Fibroblast of the conjunctiva (primary cell): Measurements from ENCODE around the gene PVALEF.

Experiments used
- DNase-seq: peaks from one replicate; pipeline ENCODE4 v3.0.0-alpha.2; 2010; ENCODE audit warnings: low read depth

Gene PVALEF

DNA sequence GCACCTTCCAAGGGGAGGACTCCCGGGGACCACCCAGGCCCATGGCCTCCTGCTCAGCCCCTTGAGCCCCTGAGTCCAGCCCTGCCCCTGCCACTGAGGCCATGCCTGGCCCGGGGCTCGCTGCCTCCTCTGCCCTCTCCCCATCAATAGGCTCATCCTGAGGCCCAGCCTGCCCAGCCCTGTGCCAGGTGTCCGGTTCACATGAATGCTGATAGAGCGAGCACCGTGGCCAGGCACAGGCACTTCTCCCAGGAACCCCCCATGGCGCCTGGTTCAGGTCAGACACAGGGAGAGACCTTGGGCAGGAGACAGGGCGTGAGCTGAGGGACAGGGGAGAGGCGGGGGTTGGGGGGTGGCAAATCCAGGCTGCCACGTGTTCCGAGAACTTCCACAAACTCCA lies 2.8 kb upstream of the PVALEF start:
- no peak for DNase-seq

DNA sequence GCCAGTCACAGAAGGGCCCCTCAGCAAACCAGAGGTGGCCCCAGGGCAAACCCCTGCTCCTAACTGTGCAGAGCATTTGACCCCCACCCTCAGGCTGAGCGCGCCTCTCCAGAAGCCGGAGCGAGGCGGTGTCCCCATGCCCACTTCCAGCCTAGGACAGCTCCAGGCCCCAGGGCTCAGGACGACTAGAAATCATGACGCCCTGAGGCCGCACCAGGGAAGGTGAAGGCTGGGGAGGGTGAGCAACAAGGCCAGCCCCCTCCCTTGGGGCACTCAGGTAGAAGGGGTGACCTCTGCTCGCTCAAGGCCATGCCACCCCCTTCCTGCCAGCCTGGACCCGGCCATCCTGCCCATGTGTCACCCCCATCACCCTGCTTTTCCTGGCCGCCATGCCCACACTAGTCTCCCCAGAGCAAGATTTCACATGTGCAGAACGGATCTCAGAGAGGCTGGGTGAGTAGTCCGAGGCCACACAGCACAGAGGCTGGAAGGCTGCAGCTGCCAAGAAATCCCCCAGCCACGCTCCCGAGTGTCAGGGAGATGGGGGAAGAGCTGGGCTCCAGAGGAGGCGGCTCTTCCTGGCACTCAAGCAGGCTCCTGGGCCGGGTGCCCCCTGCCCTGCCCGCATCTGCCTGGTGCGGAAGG lies 2.1 kb upstream of the PVALEF start:
- DNase-seq, result no peak

DNA sequence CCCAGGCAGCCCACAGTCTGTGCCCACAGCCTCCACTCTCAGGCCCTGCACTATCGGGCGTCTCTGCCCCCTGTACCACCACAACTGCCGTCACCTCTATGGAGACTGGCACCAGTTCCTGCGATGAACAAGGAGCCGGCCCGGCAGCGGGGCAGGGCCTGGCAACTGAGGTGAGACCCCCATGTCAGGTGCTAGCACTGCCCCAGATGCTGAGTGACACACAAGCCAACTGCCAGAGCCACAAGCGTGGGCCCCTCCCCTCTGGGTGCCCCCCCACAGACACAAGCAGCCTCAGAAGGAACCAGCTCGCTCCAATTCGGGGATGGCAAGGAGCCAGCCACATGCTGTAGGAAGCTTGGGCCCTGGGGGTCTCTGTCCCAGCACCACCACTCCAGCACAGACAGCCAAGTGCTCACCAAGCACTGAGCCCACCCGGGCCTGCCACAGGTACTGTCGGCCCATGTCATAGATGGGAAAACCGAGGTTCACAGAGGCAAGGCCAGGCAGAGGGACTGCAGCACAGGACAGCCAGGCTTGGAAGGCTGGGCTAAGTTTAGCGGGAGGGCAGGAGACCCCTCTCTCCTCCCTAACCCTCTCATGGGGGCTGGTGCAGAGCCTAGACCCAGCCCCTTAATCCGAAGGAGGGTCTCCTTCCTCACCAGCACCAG lies 1.5 kb upstream of the PVALEF start:
- no peak for DNase-seq

GRCh38 chr17:81164371-81165245 lies 699 bp upstream of the PVALEF start:
- DNase-seq, result no peak

- DNase-seq, result no peak
These were observed 756 bp downstream of the PVALEF start, which contains the start of gene AATK for GRCh38 chr17:81166033-81166492. Gene AATK, minus strand, starts transcription at chr17:81166221. Its CDS starts 229 bp downstream, at chr17:81165992.

- no peak for DNase-seq
These were observed 1.9 kb downstream of the PVALEF start for GRCh38 chr17:81167194-81167524.

DNA sequence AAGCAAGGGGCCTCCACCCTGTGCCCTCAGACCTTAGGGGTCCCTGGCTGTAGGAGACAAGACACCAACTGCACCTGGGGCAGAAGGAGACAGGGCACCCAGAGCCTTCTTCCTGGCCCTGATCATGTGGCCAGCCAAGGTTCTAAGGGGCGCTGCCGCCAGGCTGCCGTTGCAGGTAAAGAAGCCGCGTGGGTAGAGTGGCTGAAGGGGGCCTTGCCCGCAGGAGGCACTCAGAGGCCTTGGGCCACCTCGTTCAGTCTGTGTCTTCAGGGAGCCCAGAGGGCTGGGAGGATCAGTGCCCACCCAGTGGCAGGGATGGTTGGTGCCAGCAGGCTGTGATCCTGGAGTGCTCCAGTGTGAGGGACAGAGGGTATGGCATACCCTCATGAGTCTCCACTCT lies 2.3 kb downstream of the PVALEF start:
- no peak for DNase-seq

DNA sequence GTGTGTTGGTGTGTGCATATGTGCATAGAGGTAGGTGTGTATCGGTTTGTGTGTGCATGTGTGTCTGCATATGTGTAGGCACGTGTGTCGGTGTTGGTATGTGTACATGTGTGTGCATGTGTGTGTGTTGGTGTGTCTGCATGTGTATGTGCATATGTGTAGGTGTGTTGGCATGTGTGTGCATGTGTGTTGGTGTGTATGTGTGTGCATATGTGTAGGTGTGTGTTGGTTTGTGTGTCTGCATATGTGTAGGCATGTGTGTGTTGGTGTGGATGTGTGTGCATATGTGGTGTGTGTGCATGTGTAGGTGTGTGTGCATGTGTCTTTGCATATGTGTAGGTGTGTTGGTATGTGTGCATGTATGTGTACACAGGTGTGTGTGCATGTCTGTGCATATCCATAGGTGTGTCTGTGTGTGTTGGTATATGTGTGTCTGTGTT lies 4.6 kb downstream of the PVALEF start:
- DNase-seq, result no peak

DNA sequence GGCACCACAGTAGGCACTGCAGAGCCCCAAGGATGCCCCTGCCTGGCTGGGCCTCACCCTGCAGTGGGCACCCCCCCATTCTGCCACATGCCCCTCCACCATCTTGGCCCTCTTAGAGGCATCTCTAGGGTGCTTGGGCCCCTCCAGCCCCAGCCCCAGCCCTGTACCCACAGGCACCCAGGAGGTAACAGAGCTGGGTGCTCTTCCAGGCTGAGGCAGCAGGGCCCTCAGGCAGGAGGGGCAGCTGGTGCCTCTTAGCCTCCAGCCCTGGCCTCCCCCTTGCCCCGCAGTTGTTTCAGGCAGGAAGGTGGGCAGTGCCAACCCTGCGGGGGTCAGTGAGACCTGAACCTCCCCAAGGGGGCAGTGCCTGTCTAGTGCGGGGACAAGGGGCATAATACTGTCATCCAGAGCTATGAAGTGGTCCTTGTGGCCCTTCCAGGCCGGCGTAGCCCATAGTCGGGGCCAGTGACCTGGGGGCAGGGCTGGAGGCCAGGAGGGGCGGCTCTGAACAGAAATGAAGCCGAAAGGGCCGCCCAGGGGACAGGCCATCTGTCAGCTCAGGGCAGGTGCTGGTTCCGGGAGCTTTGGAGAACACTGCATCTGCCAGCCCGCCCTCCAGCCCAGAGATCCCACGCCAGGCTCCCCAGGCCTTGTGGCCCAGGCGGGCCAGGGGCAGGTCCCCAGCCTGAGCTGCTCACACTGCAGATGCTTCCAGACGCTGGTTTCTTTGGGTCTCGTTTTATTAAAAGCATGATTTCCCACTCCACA lies 5.6 kb downstream of the PVALEF start:
- no peak for DNase-seq

- DNase-seq, result no peak
These were observed 6.6 kb downstream of the PVALEF start for GRCh38 chr17:81171941-81172340.

DNA sequence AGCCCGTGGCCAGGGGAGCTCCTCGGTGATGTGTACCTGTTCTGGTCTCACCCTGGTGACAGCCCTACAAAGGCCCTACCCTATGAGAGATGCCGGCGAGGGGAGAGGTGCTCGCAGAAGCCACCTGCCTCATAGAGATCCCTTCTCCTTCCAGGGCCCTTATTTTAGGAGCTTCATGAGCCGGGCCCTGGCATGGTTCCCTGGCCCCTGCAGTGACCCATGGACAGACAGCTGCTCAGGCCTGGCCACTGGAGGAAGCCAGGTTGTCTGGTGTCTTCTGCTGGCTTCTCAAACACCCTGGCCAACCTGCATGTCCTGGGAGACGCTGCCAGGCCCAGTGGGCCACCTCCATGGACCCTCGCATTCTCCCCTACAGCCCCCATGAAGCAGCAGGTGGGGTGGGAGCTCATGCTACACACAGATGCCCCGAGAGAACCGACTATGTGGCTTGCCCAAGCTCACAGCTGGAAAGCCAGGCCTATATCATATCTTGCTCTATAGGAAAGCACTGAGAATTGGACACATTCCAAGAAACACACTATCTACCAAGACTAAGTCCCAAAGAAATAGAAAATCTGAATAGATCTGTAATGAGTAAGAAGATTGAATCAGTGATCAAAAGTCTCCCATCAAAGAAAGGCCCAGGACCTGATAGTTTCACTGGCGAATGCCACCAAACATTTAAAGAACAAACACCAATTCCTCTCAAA lies 7.9 kb downstream of the PVALEF start:
- no peak for DNase-seq

GRCh38 chr17:81173762-81174155 lies 8.5 kb downstream of the PVALEF start:
- peak; percentile 38 for DNase-seq

GRCh38 chr17:81176666-81177065 lies 11.4 kb downstream of the PVALEF start:
- no peak for DNase-seq

DNA sequence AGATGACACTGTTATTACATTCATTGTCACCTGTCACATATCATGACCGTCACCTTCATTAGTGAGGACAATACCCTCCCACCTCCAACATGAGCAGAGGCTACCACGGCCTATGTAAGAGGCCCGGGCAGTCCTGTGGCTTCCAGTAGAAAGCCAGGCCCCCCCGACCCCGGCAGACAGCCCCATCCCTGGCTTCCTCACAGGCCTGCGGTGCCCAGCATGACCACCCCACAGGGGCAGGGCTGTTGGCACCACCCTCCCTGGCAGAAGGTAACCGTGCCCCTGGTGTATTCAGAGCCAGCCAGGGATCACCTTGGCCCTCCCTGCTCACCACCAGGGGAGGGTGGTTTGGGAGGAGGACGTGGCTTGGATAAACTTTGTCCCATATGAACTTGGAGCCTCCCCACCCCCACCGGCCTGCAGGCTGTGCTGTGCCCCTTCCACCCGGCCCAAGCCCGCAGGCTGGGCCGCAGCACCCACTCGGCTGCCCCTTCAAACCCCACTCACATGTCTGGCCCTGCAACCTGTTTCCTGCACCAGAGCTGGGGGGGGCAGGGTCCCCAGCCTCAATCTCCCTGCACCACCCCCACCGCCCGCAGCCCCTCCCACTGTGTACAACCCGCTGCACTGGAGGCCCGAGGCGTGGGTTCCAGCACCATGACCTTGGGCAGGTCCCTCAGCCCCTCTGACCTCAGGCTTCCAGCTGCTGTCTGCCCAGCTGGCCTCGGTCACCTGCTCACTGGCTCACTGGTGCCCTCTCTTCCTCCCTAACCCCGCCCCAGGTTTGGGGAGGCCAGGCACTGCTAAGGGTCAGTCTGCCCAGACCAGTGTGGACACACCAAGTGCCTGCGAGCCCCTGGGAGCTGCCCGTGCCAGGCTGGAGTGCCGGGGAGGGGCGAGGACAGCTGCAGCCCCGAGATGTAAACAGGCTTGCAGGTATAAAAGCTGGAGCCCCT lies 13.1 kb downstream of the PVALEF start:
- no peak for DNase-seq

DNA sequence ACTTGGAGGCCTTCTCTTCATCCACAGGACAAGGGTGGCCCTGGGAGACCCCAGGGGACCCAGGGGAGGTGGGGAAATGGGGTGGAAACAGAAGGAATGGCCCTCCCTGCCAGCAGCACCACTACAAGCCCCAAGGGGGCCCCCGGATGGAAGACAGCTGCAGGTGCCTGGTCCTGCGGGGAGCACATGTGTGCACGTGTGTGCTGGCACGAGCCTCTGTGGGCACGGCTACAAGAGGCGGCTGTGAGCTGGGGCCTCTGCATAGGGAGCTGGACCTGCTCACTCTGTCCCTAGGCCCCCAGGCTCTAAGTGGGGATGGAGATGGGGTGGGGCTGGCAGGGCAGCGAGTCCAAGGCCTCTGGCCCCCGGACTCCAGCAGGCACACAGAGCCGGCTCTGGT lies 13.9 kb downstream of the PVALEF start:
- DNase-seq, result no peak

- DNase-seq, result no peak
These were observed 14.6 kb downstream of the PVALEF start for GRCh38 chr17:81179861-81180260.

DNA sequence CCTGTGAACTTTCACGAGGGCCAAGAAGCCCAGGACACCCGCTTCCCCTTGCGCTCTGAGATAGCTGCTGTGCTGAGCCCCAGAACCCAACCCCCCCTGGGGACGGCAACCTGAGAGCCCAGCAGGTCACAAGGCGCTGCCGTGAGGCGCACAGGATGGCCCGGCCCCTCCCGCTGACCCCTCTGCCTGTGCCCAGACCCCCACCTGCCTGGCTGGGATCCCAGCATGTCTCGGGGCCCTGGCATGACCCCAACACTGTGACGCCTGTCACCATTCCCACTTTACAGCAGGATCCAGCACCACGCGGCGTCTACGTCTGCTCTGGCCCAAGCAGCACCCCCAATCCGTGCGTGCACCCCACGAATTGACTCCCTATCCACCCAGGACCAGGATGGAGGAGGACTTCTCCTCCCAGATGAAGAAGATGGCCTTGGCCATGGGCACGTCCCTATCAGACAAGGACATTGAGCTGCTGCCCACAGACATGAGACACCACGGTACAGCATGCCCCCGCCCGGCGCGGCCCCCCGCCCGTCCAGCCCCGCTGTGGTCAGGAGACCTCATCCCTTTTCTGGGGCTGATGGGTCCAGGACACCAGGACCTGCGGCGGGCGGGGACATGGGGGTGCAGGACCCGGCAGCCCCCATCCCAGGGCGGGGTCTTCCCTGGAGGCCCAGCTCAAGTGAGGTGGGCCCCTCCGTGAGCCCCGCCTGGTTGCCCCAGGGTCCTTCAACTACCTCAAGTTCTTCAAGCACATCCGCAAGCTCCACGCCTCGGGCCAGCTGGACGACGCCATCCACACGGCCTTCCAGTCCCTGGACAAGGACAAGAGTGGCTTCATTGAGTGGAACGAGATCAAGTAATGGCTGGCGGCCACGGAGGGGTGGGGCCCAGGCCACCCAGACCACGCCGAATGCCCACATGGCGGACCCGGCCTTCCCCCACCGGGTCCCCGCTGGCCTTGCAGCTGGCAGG lies 15.8 kb downstream of the PVALEF start:
- DNase-seq, result no peak

GRCh38 chr17:81181811-81182185 lies 16.5 kb downstream of the PVALEF start:
- DNase-seq, result no peak

DNA sequence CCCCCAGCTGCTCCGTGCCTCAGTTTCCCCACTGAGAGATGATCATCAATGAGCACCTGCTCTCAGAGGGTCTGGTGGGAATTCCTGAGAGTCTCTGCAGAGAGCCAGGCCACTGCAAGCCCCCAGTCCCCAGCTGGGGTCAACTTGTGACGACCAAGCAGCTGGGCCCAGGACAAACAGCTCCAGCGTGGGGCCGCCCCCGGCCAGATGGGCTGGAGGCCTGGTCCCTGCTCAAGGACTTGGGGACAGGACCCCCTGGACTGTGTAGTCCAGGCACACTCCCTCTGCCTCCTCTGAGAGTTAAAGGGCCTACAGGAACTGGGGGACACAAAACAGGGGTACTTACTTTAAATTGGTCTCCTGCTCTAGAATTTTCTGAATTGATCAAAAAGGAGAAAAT lies 17.3 kb downstream of the PVALEF start:
- no peak for DNase-seq
